ENCODE results near the gene STUM.
"Not testable (repeated sequence)": the region's sequence is repeated elsewhere in the genome, so short reads cannot be mapped to it uniquely, and the experiment has no call there.

Gene STUM

GRCh38 chr1:226581650-226582330 lies 33.2 kb downstream of the STUM start:
- no peak for DNase-seq (ENCODE audit: low spot score)

- no peak for DNase-seq (ENCODE audit: low spot score)
Observed at GRCh38 chr1:226582966-226583365, 34.4 kb downstream of the STUM start.

DNA sequence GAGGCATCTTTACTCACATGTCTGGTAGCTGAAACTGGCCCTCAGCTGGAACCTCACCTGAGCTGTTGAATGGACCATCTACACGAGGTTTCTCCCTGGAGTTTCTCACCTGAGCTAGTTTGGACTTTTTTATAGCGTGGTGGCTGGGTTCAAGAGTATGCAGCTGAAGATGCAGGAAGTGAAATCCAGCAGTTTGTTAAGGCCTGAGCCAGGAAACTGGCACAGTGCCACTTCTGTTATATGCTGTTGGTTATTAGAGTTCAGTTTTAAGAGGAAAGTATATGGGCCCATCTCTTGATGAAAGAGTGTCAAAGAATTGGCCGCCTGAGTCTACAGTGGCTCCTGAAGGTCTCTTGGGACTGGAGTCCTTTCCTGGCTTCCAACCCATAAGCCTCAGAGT lies 35.6 kb downstream of the STUM start:
- no peak for DNase-seq (ENCODE audit: low spot score)

GRCh38 chr1:226586116-226586515 lies 37.6 kb downstream of the STUM start:
- no peak for DNase-seq (ENCODE audit: low spot score)

DNA sequence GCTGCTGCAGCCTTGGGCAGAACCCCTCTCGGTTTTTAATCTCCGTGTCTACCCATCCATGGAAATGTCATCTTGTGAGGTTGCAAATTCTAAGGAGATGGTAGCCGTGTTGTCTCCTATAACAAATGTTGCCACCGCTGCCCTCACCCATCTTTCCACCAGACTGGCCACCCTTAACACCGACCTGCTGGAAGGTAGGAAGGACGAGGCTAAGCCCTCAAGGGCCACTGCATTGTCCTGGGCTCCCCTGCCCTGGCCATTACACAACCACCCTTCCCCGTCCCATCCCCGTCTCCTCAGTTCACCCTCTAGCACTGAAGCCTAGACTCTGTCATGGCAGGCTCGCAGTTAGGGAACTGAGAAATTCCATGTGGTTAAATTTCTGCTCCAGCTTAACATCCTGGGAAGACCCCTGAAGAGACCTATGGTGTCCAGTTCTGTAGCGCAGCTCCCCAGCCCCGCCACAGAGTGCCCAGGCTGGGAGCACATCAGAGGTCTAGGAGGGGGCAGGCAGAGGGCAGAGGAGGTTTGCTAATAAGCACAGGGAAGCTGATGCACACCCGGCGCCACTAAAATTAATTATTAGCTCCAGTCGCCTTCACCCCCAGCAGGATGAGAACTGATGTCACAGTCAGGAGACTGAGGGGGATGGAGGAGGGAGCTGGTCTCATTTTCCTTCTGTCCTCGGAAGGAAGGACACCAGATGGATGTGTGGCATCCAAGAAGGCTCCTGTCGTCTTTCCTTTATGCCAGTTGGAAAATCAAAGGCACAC lies 38.3 kb downstream of the STUM start:
- no peak for DNase-seq (ENCODE audit: low spot score)

DNA sequence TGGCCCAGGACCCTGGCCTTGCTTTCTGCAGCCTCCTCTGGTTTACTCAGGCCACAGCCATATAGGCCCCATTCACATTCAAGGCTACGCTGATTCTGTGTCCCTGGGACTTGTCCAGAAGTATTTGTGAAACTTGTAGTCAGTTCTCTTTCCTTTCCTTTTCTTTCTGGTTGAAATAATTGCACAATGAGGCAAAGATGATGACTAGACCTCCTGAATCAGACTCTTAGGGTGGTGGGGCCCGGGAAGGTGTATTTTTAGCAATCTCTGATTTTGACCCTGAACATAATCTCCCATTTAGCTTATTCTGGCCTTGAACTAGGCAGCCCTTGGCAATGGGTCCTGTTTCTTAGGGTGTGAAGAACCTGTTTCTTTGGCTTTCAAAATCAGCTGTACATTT lies 39.9 kb downstream of the STUM start:
- DNase-seq (ENCODE audit: low spot score), result no peak

- no peak for DNase-seq (ENCODE audit: low spot score)
Observed at GRCh38 chr1:226589008-226589733, 40.6 kb downstream of the STUM start.

GRCh38 chr1:226590614-226591013 lies 42.0 kb downstream of the STUM start:
- DNase-seq (ENCODE audit: low spot score), result no peak

GRCh38 chr1:226593541-226593940 lies 45.0 kb downstream of the STUM start:
- DNase-seq (ENCODE audit: low spot score), result no peak

DNA sequence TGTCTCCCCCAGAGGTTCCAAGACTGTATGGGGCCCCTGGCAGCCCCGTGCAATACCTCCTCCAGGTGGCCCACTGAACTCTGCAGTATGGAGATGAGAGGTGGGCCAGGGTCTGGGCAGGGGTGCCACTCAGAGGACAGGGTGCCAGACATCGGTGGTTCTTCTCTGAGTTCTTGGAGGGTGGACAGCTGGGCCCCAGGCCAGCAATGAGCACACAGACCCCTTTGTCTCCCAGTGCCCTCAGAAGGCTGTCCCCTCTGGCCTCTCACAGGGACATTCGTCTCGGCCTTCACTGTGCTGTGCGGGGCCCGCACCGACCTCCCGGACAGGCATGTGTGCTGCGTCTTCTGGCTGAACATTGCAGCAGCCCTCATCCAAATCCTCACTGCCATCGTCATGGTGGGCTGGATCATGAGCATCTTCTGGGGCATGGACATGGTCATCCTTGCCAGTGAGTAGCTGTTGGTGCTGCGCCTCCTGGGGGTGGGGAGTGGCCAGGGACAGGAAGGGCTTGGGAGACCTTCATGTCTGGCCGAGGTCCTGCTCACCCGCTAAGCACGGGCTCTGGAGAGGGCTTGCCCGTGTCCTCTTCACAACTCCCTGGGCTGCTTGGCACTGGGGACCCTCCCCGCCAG lies 48.1 kb downstream of the STUM start:
- DNase-seq (ENCODE audit: low spot score), result no peak

- DNase-seq (ENCODE audit: low spot score), result no peak
Observed at GRCh38 chr1:226597616-226598454, 49.3 kb downstream of the STUM start.

GRCh38 chr1:226598455-226598849 lies 49.9 kb downstream of the STUM start:
- DNase-seq (ENCODE audit: low spot score), result no peak

DNA sequence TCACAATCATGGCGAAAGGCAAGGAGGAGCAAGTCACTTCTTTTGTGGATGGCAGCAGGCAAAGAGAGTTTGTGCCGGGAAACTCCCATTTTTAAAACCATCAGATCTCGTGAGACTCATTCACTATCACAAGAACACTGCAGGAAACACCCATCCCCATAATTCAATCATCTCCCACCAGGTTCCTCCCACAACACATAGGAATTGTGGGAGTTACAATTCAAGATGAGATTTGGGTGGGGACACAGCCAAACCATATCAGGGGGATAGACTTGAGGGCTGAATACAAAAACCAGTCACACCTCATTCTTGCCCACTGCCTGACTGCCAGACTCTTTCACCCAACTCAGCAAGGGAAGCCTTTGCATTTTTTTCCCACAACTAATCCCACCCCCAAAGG lies 50.4 kb downstream of the STUM start:
- DNase-seq (ENCODE audit: low spot score), result not testable (repeated sequence)

DNA sequence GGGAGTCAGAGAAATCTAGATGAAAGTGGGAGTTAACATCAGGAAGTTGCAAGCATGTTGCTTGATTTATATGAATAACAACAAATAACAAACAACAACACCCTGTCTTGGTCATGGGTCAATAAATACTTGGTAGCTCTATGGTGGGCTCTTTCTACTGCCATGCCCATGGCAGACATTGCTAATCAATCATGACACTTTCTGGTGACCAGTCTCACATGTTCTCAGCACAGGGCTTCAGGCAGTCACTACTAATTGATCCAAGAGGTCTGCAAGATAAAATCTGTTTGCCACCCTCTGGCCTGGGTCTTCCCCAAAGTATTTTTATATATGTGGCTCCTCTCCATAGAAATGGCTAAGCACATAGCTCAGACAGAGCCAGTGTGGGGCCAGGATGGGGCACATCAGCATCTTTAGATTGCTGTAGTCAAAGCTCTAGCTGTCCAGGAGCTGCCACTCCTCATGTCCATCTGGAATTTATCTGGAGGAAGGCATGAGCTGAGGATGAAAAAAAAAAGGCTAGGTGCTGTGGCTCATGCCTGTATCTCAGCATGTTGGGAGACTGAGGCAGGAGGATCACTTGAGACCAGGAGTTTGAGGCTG lies 51.2 kb downstream of the STUM start:
- DNase-seq (ENCODE audit: low spot score), result no peak

DNA sequence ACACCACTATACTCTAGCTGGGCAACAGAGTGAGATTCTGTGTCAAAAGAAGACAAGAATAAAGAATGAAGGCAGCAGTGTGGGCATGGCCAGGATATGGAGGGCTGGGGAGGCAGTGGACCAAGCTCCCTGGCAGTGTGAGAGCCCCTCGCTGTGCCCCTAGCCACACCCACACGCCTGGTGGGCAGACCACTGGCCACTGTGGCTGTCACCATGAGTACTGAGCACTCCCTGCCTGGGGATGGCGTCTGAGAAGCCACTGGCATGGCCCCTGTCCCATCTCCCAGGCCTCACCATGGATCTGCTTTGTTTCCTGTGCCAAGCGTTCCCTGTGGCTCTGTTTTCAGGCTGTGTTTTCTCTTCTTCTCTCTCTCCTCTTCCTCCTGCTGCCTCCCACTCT lies 51.7 kb downstream of the STUM start:
- DNase-seq (ENCODE audit: low spot score), result no peak

- no peak for DNase-seq (ENCODE audit: low spot score)
Observed at GRCh38 chr1:226601456-226601855, 52.9 kb downstream of the STUM start.

DNA sequence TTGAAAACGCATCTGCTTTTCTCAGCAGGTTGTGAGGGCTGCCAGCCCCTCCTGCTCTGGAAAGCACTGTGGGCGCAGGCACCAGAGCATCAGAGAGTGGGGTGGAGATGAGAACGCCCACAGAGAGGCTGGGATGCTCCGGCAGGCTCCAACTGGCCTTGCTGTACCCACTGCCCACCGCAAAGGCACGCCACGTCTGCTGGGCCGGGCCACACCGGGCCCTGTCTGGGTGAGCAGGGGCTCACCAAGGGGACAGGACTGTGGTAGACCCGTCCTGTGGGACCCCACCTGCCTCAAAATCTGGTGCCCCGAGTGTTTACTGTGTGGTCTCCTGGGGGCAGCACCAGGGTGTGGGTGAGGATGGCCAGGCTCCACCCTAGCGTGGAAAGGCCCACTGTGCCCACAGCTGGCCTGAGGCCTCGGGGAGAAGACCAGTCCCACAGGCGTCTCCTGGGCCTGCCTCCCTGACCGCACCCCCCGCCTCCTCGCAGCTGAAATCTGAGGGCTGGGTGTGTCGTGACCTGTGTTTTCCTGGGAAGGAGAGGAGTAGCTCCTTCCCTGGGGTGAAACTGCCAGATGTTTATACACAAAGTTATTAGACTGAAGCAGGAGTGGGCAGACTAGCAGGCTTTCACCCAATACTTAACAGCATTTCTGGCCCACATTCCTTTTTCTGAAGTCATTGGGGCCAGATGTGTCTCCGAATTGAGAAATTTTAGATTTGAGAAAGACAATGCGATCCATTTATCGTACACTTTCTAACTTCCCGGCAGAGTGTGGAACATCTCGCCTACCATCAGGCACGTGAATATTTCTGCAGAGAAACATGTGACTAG lies 53.8 kb downstream of the STUM start:
- DNase-seq (ENCODE audit: low spot score), result no peak

DNA sequence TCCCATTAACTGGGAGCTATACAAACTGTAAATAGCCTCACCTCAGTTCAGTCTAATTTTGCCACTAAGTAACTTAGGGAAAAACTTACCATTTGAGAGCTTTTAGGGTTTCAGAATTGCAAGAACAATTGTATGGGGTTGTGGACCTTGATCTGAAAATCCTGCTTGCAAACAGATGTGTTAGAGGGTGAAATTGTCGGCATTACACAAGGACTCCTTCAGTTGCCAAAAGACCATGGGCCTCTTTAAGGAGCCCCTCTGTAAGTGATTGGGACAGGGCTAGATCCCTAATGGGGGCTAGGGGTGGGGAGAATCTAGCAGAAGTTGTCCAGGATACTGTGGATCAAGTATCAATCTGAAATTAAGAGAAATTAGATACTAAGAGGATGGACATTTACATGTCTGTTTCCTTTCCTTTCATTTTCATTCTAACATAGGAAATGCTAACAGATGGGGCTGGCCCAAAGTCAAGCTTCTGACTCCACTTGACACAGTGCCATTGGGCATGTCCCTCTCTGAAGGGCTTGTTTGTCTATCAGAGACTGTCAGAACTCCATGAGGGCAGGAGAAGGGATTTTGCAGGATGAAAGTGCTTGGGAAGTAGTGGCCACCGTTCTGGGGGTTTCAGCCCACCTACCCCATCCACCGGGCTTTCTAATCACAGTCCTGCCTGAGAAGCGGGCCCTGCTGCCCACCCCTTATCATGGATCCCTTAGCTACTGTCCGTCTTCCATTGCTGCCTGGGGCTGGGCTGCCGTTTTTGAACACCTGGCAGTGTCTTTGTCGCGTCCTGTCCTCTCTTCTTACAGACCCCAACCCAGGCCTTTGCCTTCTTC lies 54.7 kb downstream of the STUM start:
- DNase-seq (ENCODE audit: low spot score), result peak; percentile 82

DNA sequence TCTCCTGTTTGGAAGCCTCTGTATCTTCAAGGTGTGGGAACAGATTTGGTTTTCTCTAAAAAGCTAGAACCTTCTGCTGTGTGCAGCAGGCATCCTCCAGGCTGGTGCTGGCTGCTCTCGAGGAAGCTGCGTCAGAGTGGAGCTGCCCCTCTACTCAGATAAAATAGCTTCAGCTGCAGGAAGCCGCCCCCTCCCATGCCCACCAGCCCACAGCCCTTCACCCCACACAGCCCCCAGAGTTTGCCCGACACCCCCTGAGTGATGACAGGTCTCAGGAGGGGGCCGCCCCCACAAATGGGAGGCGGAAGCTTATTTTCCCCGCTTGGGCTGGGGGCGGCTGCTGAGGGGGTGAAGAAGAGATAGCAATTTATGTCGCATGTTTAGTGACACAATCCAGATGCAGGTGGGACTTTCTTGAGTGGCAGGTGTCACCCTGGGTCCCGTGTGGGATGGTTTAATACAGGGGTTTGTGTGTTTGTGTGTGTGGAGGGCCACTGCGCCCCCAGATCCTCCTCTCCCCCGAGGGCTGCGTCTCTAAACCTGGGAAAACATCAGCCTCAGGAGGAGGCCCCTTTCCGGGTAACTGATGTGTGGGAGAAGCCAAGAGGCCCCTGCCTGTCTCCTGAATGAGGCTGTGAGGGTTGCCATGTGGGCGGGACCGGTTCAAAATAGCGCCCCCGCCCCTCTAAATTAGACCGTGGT lies 55.4 kb downstream of the STUM start:
- no peak for DNase-seq (ENCODE audit: low spot score)

All from Ammon's horn (tissue), 1 donor.